A549 (cell line): ENCODE measurements around the gene GRK3. TPM values are rescaled to one million over a fixed set of nuclear protein-coding genes. Genes with fewer than 3 reads are reported as not detected.

Experiments used
- ATAC-seq, 2 experiments: fragments of 200-7000 bp in 1 of 2; fragments of >200 bp in 1 of 2; cut with Nextera tagmentation in 1 of 2; cut with Tn5 transposase in 1 of 2; 3 replicates each; pipeline versions ENCODE4 v1.8.0 to v1.9.1; 2018 to 2020; ENCODE audit warnings: mild to moderate bottlenecking in 1 of 2, moderate library complexity in 1 of 2
- CTCF ChIA-PET: fragments of 300-600 bp; sonication (Branson Sonifier 250); formaldehyde crosslinking; extraction: SDS; loops from one replicate; lab custom pipeline; 2021; ENCODE audit warnings: antibody characterized with exemption, inconsistent platforms; lab: Yijun Ruan, JAX
- POLR2A ChIA-PET: fragments of 350-600 bp; formaldehyde crosslinking; extraction: SDS; loops from one replicate; lab custom pipeline; 2021; ENCODE audit warnings: antibody characterized with exemption, inconsistent platforms; lab: Yijun Ruan, JAX
- DNase-seq, 2 experiments: peaks; one replicate each; pipeline versions ENCODE4 v3.0.0 to v3.0.0-alpha.2; 2011 to 2016; ENCODE audit warnings: low read depth in 1 of 2, low spot score in 1 of 2
- FAIRE-seq: peaks from 2 replicates; lab custom pipeline; 2011; peaks lifted over from hg19 to GRCh38; lab: Jason Lieb, UNC
- H3K27ac ChIP-seq, 2 experiments: fragments of >200 bp; sonication (Bioruptor Twin); formaldehyde crosslinking; 3 replicates each; pipeline ENCODE4 v1.5.1; 2016 to 2017
- H3K4me1 ChIP-seq: fragments of >200 bp; sonication (Bioruptor Twin); formaldehyde crosslinking; 3 replicates; pipeline ENCODE4 v1.6.1; 2016
- H3K4me2 ChIP-seq: fragments of >200 bp; sonication (Bioruptor Twin); formaldehyde crosslinking; 3 replicates; pipeline ENCODE4 v1.6.1; 2016
- H3K4me3 ChIP-seq: fragments of >200 bp; sonication (Bioruptor Twin); formaldehyde crosslinking; 3 replicates; pipeline ENCODE4 v1.5.1; 2016
- H3K9me3 ChIP-seq: fragments of >200 bp; sonication (Bioruptor Twin); formaldehyde crosslinking; 3 replicates; pipeline ENCODE4 v1.6.1; 2016
- CHD2 ChIP-seq: fragments of 150-350 bp; IDR thresholded peaks from 2 replicates; pipeline ENCODE4 v1.6.1; 2014; ENCODE audit warnings: low read length; ENCODE audit not compliant: partially characterized antibody
- EHF ChIP-seq: fragments of 250-450 bp; sonication (Bioruptor Pico); IDR thresholded peaks from 2 replicates; pipeline ENCODE4 v1.5.0; 2020; ENCODE audit warnings: mild to moderate bottlenecking
- EP300 ChIP-seq, 2 experiments: fragments of >200 bp; sonication (Bioruptor Twin); formaldehyde crosslinking; IDR thresholded peaks; 2 replicates in 1 of 2; 3 replicates in 1 of 2; pipeline ENCODE4 v1.6.1; 2016 to 2017
- FOSB ChIP-seq: fragments of 250-450 bp; sonication (Bioruptor Pico); IDR thresholded peaks from 2 replicates; pipeline ENCODE4 v1.5.0; 2020; ENCODE audit warnings: mild to moderate bottlenecking, moderate library complexity
- FOSL2 ChIP-seq, 2 experiments: fragments of 450-650 bp in 1 of 2; fragments of >200 bp in 1 of 2; sonication (Bioruptor Twin) in 1 of 2; formaldehyde crosslinking; IDR thresholded peaks; 2 replicates each; pipeline versions ENCODE4 v1.5.0 to v1.6.1; 2016 to 2020; ENCODE audit warnings: mild to moderate bottlenecking in 1 of 2, moderate library complexity in 1 of 2
- FOXS1 ChIP-seq: fragments of 250-450 bp; sonication (Bioruptor Pico); IDR thresholded peaks from 2 replicates; pipeline ENCODE4 v1.5.0; 2020; ENCODE audit warnings: mild to moderate bottlenecking, moderate library complexity
- HDAC2 ChIP-seq: fragments of 200-600 bp; sonication (generic); IDR thresholded peaks from 2 replicates; pipeline ENCODE4 v1.6.1; 2016
- HEYL ChIP-seq: fragments of 250-450 bp; sonication (Bioruptor Pico); IDR thresholded peaks from 2 replicates; pipeline ENCODE4 v1.8.0; 2021; ENCODE audit warnings: mild to moderate bottlenecking, moderate library complexity
- HOXB5 ChIP-seq: fragments of 250-450 bp; sonication (Bioruptor Pico); IDR thresholded peaks from 2 replicates; pipeline ENCODE4 v1.5.0; 2020; ENCODE audit warnings: mild to moderate bottlenecking, moderate library complexity
- MYC ChIP-seq: IDR thresholded peaks from 2 replicates; pipeline ENCODE4 v1.6.1; 2012; ENCODE audit warnings: mild to moderate bottlenecking, inconsistent platforms, low read length, improper control_type of control experiment, borderline replicate concordance
- PBX3 ChIP-seq: IDR thresholded peaks from 2 replicates; pipeline ENCODE4 v1.6.1; 2012
- PHF8 ChIP-seq: fragments of 200-600 bp; sonication (generic); IDR thresholded peaks from 2 replicates; pipeline ENCODE4 v1.6.1; 2016; ENCODE audit warnings: low read depth, mild to moderate bottlenecking, antibody characterized with exemption, moderate library complexity, borderline replicate concordance
- POLR2A ChIP-seq: IDR thresholded peaks from 2 replicates; pipeline ENCODE4 v1.6.1; 2012; ENCODE audit warnings: mild to moderate bottlenecking, low read length
- RCOR1 ChIP-seq: fragments of 150-350 bp; IDR thresholded peaks from 2 replicates; pipeline ENCODE4 v1.6.1; 2014; ENCODE audit warnings: antibody characterized with exemption, low read length, low read depth
- RFX5 ChIP-seq: fragments of 450-650 bp; IDR thresholded peaks from 2 replicates; pipeline ENCODE4 v1.7.1; 2014; ENCODE audit warnings: antibody characterized with exemption, mild to moderate bottlenecking, moderate library complexity
- RNF2 ChIP-seq: fragments of 200-600 bp; sonication (generic); IDR thresholded peaks from 2 replicates; pipeline ENCODE4 v1.6.1; 2016; ENCODE audit warnings: low read depth, mild to moderate bottlenecking, antibody characterized with exemption, moderate library complexity, borderline replicate concordance
- SMC3 ChIP-seq: fragments of >200 bp; sonication (Bioruptor Twin); formaldehyde crosslinking; IDR thresholded peaks from 3 replicates; pipeline ENCODE4 v1.6.1; 2018; ENCODE audit warnings: inconsistent platforms
- SREBF2 ChIP-seq: fragments of 450-650 bp; IDR thresholded peaks from 2 replicates; pipeline ENCODE4 v1.6.1; 2014; ENCODE audit warnings: mild to moderate bottlenecking, moderate library complexity
- ZC3H11A ChIP-seq: fragments of 450-650 bp; IDR thresholded peaks from 2 replicates; pipeline ENCODE4 v1.6.1; 2014; ENCODE audit warnings: antibody characterized with exemption, mild to moderate bottlenecking
- WGBS: methylation state at CpG from one replicate; pipeline ENCODE4 v1.1.6; 2017; ENCODE audit errors: missing lambda C conversion rate; 5-methylcytosine and 5-hydroxymethylcytosine counted together
- polyA plus RNA-seq, 4 experiments: library from polyadenylated mRNA; depleted of rRNA in 3 of 4; stranded (reverse); fragments of >200 nt; fragmentation: RNase III in 1 of 4; extraction: RNeasy Plus Mini Kit Qiagen cat#74134 plus additional on column Dnase treatment in 1 of 4; gene quantifications; 2 replicates in 3 of 4; 3 replicates in 1 of 4; pipeline ENCODE4 v1.2.3, GENCODE V29; 2011 to 2017
- TF ChIP-seq, protein P1 (sequence below): fragments of 250-450 bp; sonication (Bioruptor Pico); IDR thresholded peaks from 2 replicates; pipeline ENCODE4 v1.5.0; 2020; ENCODE audit warnings: low read depth, mild to moderate bottlenecking, moderate library complexity
- TF ChIP-seq, protein P2 (sequence below): fragments of 250-450 bp; sonication (Bioruptor Pico); IDR thresholded peaks from 2 replicates; pipeline ENCODE4 v1.5.0; 2021; ENCODE audit warnings: mild to moderate bottlenecking, moderate library complexity, borderline replicate concordance
- TF ChIP-seq, protein P3 (sequence below): IDR thresholded peaks from 2 replicates; pipeline ENCODE4 v1.6.1; 2012; ENCODE audit warnings: low read depth, borderline replicate concordance

Gene GRK3
- polyA plus RNA-seq, 2 of the 4 experiments (the other 2 are of a cell fraction): 3.9 to 6.5 TPM

DNA sequence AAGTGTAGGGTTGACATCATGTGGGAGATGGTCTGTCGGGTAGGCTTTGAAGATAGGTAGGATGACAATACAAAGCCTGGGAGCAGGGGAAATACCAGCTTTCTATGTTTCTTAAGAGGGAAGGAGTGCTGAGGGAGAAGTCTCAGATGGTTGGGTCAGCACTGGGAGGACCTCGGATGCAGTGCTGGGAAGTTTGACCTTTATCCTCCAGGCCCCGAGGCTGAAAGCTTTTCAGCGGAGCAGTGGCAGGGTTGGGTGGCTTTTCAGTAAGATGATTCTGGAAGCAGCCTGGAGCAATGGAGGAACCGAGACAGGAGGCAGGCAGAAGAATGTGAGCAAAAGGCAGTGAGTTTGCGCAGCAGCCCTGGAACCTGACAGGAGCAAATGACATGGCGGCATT, 134.0 kb downstream of the GRK3 start:
- 77% methylated on average over 7 of the region's 7 CpGs for WGBS
- TF ChIP-seq FOSL2 (IDR thresholded peaks at IDR 0.05) (no peak), FOSL2 (CRISPR knock-in tag; IDR thresholded peaks at IDR 0.05) (no peak), PHF8 (no peak), CHD2 (no peak), EP300 (IDR thresholded peaks at IDR 0.05) (no peak), PBX3 (no peak), RFX5 (no peak), FOSB (CRISPR knock-in tag) (no peak), SMC3 (no peak), ZC3H11A (no peak), HDAC2 (no peak), HOXB5 (CRISPR knock-in tag) (no peak), SREBF2 (no peak), RCOR1 (no peak), RNF2 (no peak)
- TF ChIP-seq, protein P1, sequence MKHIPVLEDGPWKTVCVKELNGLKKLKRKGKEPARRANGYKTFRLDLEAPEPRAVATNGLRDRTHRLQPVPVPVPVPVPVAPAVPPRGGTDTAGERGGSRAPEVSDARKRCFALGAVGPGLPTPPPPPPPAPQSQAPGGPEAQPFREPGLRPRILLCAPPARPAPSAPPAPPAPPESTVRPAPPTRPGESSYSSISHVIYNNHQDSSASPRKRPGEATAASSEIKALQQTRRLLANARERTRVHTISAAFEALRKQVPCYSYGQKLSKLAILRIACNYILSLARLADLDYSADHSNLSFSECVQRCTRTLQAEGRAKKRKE (CRISPR knock-in tag): no peak
- TF ChIP-seq, protein P2, sequence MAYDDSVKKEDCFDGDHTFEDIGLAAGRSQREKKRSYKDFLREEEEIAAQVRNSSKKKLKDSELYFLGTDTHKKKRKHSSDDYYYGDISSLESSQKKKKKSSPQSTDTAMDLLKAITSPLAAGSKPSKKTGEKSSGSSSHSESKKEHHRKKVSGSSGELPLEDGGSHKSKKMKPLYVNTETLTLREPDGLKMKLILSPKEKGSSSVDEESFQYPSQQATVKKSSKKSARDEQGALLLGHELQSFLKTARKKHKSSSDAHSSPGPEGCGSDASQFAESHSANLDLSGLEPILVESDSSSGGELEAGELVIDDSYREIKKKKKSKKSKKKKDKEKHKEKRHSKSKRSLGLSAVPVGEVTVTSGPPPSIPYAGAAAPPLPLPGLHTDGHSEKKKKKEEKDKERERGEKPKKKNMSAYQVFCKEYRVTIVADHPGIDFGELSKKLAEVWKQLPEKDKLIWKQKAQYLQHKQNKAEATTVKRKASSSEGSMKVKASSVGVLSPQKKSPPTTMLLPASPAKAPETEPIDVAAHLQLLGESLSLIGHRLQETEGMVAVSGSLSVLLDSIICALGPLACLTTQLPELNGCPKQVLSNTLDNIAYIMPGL (CRISPR knock-in tag): no peak
- TF ChIP-seq, all 56 proteins: peak for 0
- Histone ChIP-seq H3K9me3 (no peaks in the 10 kb centered on the region), H3K4me3 (no peak overlapping the region), H3K27ac (no peak overlapping the region), H3K4me2 (no peak overlapping the region), H3K4me1 (no peaks in the 10 kb centered on the region)
- DNase-seq (no peak), FAIRE-seq (no peak), ATAC-seq (no peak)
- POLR2A ChIA-PET: no interaction called here
- CTCF ChIA-PET: interaction anchor here (0.6 to 2.1 kb wide), 4 partner anchors 74 to 926 kb away, joined by 3 to 6 read pairs (median 3); no protein-coding TSS in a partner anchor

GRCh38 chr22:25698978-25699377, 134.5 kb downstream of the GRK3 start:
- ChIA-PET CTCF (interaction anchor here (0.6 to 1.2 kb wide), 3 partner anchors 122 to 925 kb away, joined by 3 read pairs; no protein-coding TSS in a partner anchor), POLR2A (no interaction called here)
- H3K9me3 ChIP-seq: no peaks in the 10 kb centered on the region
- H3K4me3 ChIP-seq: no peak overlapping the region
- no peaks in the 10 kb centered on the region for H3K4me1 ChIP-seq
- FAIRE-seq: no peak
- DNase-seq: no peak
- 95% methylated on average over 6 of the region's 6 CpGs for WGBS
- no peak for ATAC-seq
- H3K27ac ChIP-seq: no peak overlapping the region
- no peak overlapping the region for H3K4me2 ChIP-seq
- TF ChIP-seq, protein P3, sequence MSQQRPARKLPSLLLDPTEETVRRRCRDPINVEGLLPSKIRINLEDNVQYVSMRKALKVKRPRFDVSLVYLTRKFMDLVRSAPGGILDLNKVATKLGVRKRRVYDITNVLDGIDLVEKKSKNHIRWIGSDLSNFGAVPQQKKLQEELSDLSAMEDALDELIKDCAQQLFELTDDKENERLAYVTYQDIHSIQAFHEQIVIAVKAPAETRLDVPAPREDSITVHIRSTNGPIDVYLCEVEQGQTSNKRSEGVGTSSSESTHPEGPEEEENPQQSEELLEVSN: no peak
- no peak for TF ChIP-seq PHF8

- no peak for FAIRE-seq
- ATAC-seq: no peak
- no peak for TF ChIP-seq FOXS1 (CRISPR knock-in tag)
- TF ChIP-seq, protein P3: no peak
- TF ChIP-seq MYC: no peak
- no peak for TF ChIP-seq POLR2A
- TF ChIP-seq EHF (CRISPR knock-in tag): no peak
- TF ChIP-seq HEYL: no peak
- TF ChIP-seq EP300 (IDR thresholded peaks at IDR 0.05): no peak
- TF ChIP-seq ZC3H11A: no peak
- TF ChIP-seq, all 56 proteins: peak for 0
- CTCF ChIA-PET: interaction anchor here (0.7 to 3.6 kb wide), 8 partner anchors 10 to 254 kb away, joined by 3 to 20 read pairs (median 4); no protein-coding TSS in a partner anchor
- H3K4me2 ChIP-seq: no peak overlapping the region
- H3K9me3 ChIP-seq: no peaks in the 10 kb centered on the region
- no peaks in the 10 kb centered on the region for H3K4me1 ChIP-seq
- no peak for DNase-seq
- POLR2A ChIA-PET: no interaction called here
- 68% methylated on average over 13 of the region's 13 CpGs for WGBS
- H3K4me3 ChIP-seq: no peak overlapping the region
- no peak overlapping the region for H3K27ac ChIP-seq
These were observed 136.7 kb downstream of the GRK3 start for GRCh38 chr22:25701056-25701780.
